Caco-2 (cell line): ENCODE data around the gene FEM1C. TPM values are rescaled to one million over a fixed set of nuclear protein-coding genes. Genes with fewer than 3 reads are reported as not detected.

Experiments used
- BruUV-seq: library from RNA; stranded (reverse); fragments of 400-500 nt; replicated peaks from 2 replicates; lab custom pipeline; 2021; lab: Mats Ljungman, UMichigan
- CTCF ChIA-PET: fragments of 300-600 bp; sonication (Branson Sonifier 250); formaldehyde crosslinking; loops from one replicate; lab custom pipeline; 2022; ENCODE audit warnings: antibody characterized with exemption; lab: Charles Lee
- POLR2A ChIA-PET: fragments of 300-600 bp; sonication (Branson Sonifier 250); formaldehyde crosslinking; loops from one replicate; lab custom pipeline; 2022; ENCODE audit warnings: antibody characterized with exemption; lab: Charles Lee
- DNase-seq, 2 experiments: peaks; one replicate each; pipeline versions ENCODE4 v3.0.0 to v3.0.0-alpha.2; 2020 to 2022
- H3K27me3 ChIP-seq: replicated peaks from 2 replicates; pipeline ENCODE4 v1.6.0; 2011; ENCODE audit warnings: low read length; ENCODE audit not compliant: control insufficient read depth, insufficient read depth
- H3K36me3 ChIP-seq: 2 replicates; pipeline ENCODE4 v1.5.1; 2011; ENCODE audit warnings: low read length; ENCODE audit not compliant: control insufficient read depth, insufficient read depth
- H3K4me1 ChIP-seq: fragments of 250-450 bp; sonication (Bioruptor Pico); 2 replicates; pipeline ENCODE4 v1.5.1; 2020; ENCODE audit warnings: mild to moderate bottlenecking
- H3K4me3 ChIP-seq: 2 replicates; pipeline ENCODE4 v1.5.1; 2011; ENCODE audit warnings: low read depth, mild to moderate bottlenecking, control low read depth, low read length
- H3K9me3 ChIP-seq: fragments of 250-450 bp; sonication (Bioruptor Pico); 2 replicates; pipeline ENCODE4 v1.5.1; 2020; ENCODE audit warnings: mild to moderate bottlenecking, moderate library complexity
- H3K27ac Mint-ChIP-seq: one replicate; pipeline ENCODE4 v1.8.0; 2022; ENCODE audit warnings: mixed read lengths; ENCODE audit not compliant: unreplicated experiment
- H3K27me3 Mint-ChIP-seq: one replicate; pipeline ENCODE4 v1.8.0; 2022; ENCODE audit warnings: mixed read lengths; ENCODE audit not compliant: insufficient read depth, unreplicated experiment
- H3K36me3 Mint-ChIP-seq: one replicate; pipeline ENCODE4 v1.8.0; 2022; ENCODE audit warnings: mild to moderate bottlenecking, mixed read lengths; ENCODE audit not compliant: insufficient read depth, unreplicated experiment
- H3K4me1 Mint-ChIP-seq: one replicate; pipeline ENCODE4 v1.8.0; 2022; ENCODE audit warnings: low read depth, mixed read lengths; ENCODE audit not compliant: unreplicated experiment
- H3K4me3 Mint-ChIP-seq: one replicate; pipeline ENCODE4 v1.8.0; 2022; ENCODE audit warnings: mild to moderate bottlenecking, moderate library complexity, mixed read lengths; ENCODE audit not compliant: unreplicated experiment
- H3K9me3 Mint-ChIP-seq: one replicate; pipeline ENCODE4 v1.8.0; 2022; ENCODE audit warnings: mixed read lengths; ENCODE audit not compliant: unreplicated experiment
- CTCF ChIP-seq, 2 experiments: fragments of 200-600 bp in 1 of 2; IDR thresholded peaks; 1 replicate in 1 of 2; 2 replicates in 1 of 2; pipeline versions ENCODE4 v1.5.1 to v1.8.0; 2011 to 2022; ENCODE audit warnings: antibody characterized with exemption in 1 of 2, control low read depth in 1 of 2, inconsistent platforms in 1 of 2, low read depth in 1 of 2, low read length in 1 of 2, mild to moderate bottlenecking in 1 of 2, moderate library complexity in 1 of 2; ENCODE audit not compliant: insufficient read depth in 1 of 2, severe bottlenecking in 1 of 2, unreplicated experiment in 1 of 2
- intact Hi-C: fragments of 100-400 bp; cut with micrococcal nuclease; formaldehyde crosslinking; loops from one replicate; pipeline ENCODE4 v1.10.0; 2022; ENCODE audit not compliant: unreplicated experiment
- total RNA-seq: library from RNA; stranded (reverse); gene quantifications from 2 replicates; pipeline ENCODE4 v1.2.3, GENCODE V29; 2022

FEM1C gene
- total RNA-seq, 1 experiment from 2014 or later: 11.8 TPM

GRCh38 chr5:115490596-115490995 is 54.0 kb downstream of the FEM1C start:
- Mint-ChIP-seq H3K9me3 (no peaks in the 10 kb centered on the region), H3K27ac (no peak overlapping the region), H3K4me3 (no peak overlapping the region), H3K27me3 (peaks cover 12% of the 10 kb centered on the region), H3K4me1 (no peaks in the 10 kb centered on the region), H3K36me3 (no peaks in the 10 kb centered on the region)
- DNase-seq: no peak
- no peaks in the 10 kb centered on the region for H3K36me3 ChIP-seq
- no TSS peak for BruUV-seq
- TF ChIP-seq CTCF (IDR thresholded peaks at IDR 0.05; ENCODE audit: insufficient read depth in 1 of 2, low read depth in 1 of 2, low read length in 1 of 2, severe bottlenecking in 1 of 2, unreplicated experiment in 1 of 2): no peak
- H3K4me1 ChIP-seq: no peaks in the 10 kb centered on the region
- no peaks in the 10 kb centered on the region for H3K9me3 ChIP-seq
- H3K4me3 ChIP-seq: no peak overlapping the region
- ChIA-PET POLR2A (no interaction called here), CTCF (no interaction called here)
- H3K27me3 ChIP-seq: no peaks in the 10 kb centered on the region; the same call in 1 of the 2 replicates
- intact Hi-C loops: no loop called here

- Mint-ChIP-seq H3K4me1 (no peaks in the 10 kb centered on the region), H3K27me3 (peaks cover 12% of the 10 kb centered on the region), H3K27ac (no peak overlapping the region), H3K36me3 (no peaks in the 10 kb centered on the region), H3K4me3 (no peak overlapping the region), H3K9me3 (no peaks in the 10 kb centered on the region)
- no TSS peak for BruUV-seq
- no peak for TF ChIP-seq CTCF (IDR thresholded peaks at IDR 0.05; ENCODE audit: insufficient read depth in 1 of 2, low read depth in 1 of 2, low read length in 1 of 2, severe bottlenecking in 1 of 2, unreplicated experiment in 1 of 2)
- DNase-seq: no peak
- intact Hi-C loops: no loop called here
- POLR2A ChIA-PET: interaction anchor here (0.7 kb wide), 1 partner anchor 64 kb away, joined by 4 read pairs; no protein-coding TSS in a partner anchor
- Histone ChIP-seq H3K4me1 (no peaks in the 10 kb centered on the region), H3K27me3 (no peaks in the 10 kb centered on the region; the same call in 1 of the 2 replicates), H3K4me3 (no peak overlapping the region), H3K36me3 (no peaks in the 10 kb centered on the region), H3K9me3 (no peaks in the 10 kb centered on the region)
- CTCF ChIA-PET: no interaction called here
Measured at GRCh38 chr5:115489733-115490132, 54.8 kb downstream of the FEM1C start.

- intact Hi-C loops: no loop called here
- H3K4me1 ChIP-seq: no peaks in the 10 kb centered on the region
- no peak overlapping the region for H3K4me3 ChIP-seq
- no peaks in the 10 kb centered on the region for H3K9me3 ChIP-seq
- CTCF ChIA-PET: no interaction called here
- no peak for DNase-seq
- BruUV-seq: no TSS peak
- no peaks in the 10 kb centered on the region for H3K9me3 Mint-ChIP-seq
- no peak overlapping the region for H3K27ac Mint-ChIP-seq
- H3K27me3 ChIP-seq: no peaks in the 10 kb centered on the region; the same call in 1 of the 2 replicates
- H3K4me3 Mint-ChIP-seq: no peak overlapping the region
- H3K36me3 ChIP-seq: no peaks in the 10 kb centered on the region
- no peaks in the 10 kb centered on the region for H3K36me3 Mint-ChIP-seq
- TF ChIP-seq CTCF (IDR thresholded peaks at IDR 0.05; ENCODE audit: insufficient read depth in 1 of 2, low read depth in 1 of 2, low read length in 1 of 2, severe bottlenecking in 1 of 2, unreplicated experiment in 1 of 2): no peak
- POLR2A ChIA-PET: no interaction called here
- H3K27me3 Mint-ChIP-seq: peaks cover 12% of the 10 kb centered on the region
- H3K4me1 Mint-ChIP-seq: no peaks in the 10 kb centered on the region
Measured at GRCh38 chr5:115487756-115488155, 56.8 kb downstream of the FEM1C start.
